HG03342 (cell line): ENCODE results near the gene LGALS14.
"Not testable (repeated sequence)": the region's sequence is repeated elsewhere in the genome, so short reads cannot be mapped to it uniquely, and the experiment has no call there.

Experiments
- ATAC-seq: cut with Tn5 transposase; IDR thresholded peaks from one replicate; pipeline ENCODE4 v1.9.1; 2021; ENCODE audit warnings: mild to moderate bottlenecking, moderate library complexity; ENCODE audit not compliant: unreplicated experiment

LGALS14 gene

GRCh38 chr19:39704181-39705044 is at the start of gene LGALS14:
Gene LGALS14 (plus strand): TSS chr19:39704481. CDS start chr19:39704529, 48 bp downstream.
- no peak for ATAC-seq

- no peak for ATAC-seq
Observed at GRCh38 chr19:39655613-39656012, 48.7 kb upstream of the LGALS14 start, which contains the start of gene LGALS16. Gene LGALS16 (plus strand): TSS chr19:39655913. CDS start chr19:39655962, 49 bp downstream.

GRCh38 chr19:39659791-39660190 is 44.5 kb upstream of the LGALS14 start:
- no peak for ATAC-seq

- ATAC-seq: no peak
Observed at GRCh38 chr19:39660661-39661060, 43.6 kb upstream of the LGALS14 start.

GRCh38 chr19:39661565-39661964 is 42.7 kb upstream of the LGALS14 start:
- no peak for ATAC-seq

GRCh38 chr19:39669860-39670259 is 34.4 kb upstream of the LGALS14 start:
- not testable (repeated sequence) for ATAC-seq

GRCh38 chr19:39670998-39671397 is 33.3 kb upstream of the LGALS14 start:
- no peak for ATAC-seq

GRCh38 chr19:39671739-39672363 is 32.4 kb upstream of the LGALS14 start:
- ATAC-seq: no peak

GRCh38 chr19:39672473-39672872 is 31.8 kb upstream of the LGALS14 start:
- ATAC-seq: no peak

- ATAC-seq: not testable (repeated sequence)
Observed at GRCh38 chr19:39673862-39674261, 30.4 kb upstream of the LGALS14 start.

- ATAC-seq: no peak
Observed at GRCh38 chr19:39676004-39676403, 28.3 kb upstream of the LGALS14 start.

- no peak for ATAC-seq
Observed at GRCh38 chr19:39677961-39678889, 26.1 kb upstream of the LGALS14 start.

GRCh38 chr19:39679056-39679790 is 25.1 kb upstream of the LGALS14 start:
- ATAC-seq: peak; percentile 59

- no peak for ATAC-seq
Observed at GRCh38 chr19:39679791-39680168, 24.5 kb upstream of the LGALS14 start.

GRCh38 chr19:39680593-39680992 is 23.7 kb upstream of the LGALS14 start:
- no peak for ATAC-seq

- no peak for ATAC-seq
Observed at GRCh38 chr19:39681416-39681815, 22.9 kb upstream of the LGALS14 start.

- ATAC-seq: no peak
Observed at GRCh38 chr19:39684267-39684666, 20.0 kb upstream of the LGALS14 start.

GRCh38 chr19:39686739-39687138 is 17.5 kb upstream of the LGALS14 start:
- no peak for ATAC-seq

GRCh38 chr19:39688637-39689036 is 15.6 kb upstream of the LGALS14 start:
- ATAC-seq: not testable (repeated sequence)

- ATAC-seq: no peak
Observed at GRCh38 chr19:39692166-39692565, 12.1 kb upstream of the LGALS14 start.
